Lung (tissue), 12 donors: Measurements from ENCODE around the gene FSD2. TPM values are rescaled to one million over a fixed set of nuclear protein-coding genes. Genes with fewer than 3 reads are reported as not detected.

ENCODE experiments used
- ATAC-seq: fragments of 200-7000 bp; cut with Tn5 transposase; one replicate; pipeline ENCODE4 v1.9.1; 2020; ENCODE audit warnings: moderate number of reproducible peaks; ENCODE audit not compliant: insufficient read depth, low FRiP score
- DNase-seq, 3 donors: peaks; one replicate each; pipeline ENCODE4 v3.0.0-alpha.2; 2013 to 2017
- H3K27ac ChIP-seq, 2 donors: one replicate each; pipeline ENCODE4 v1.5.1; 2013; ENCODE audit warnings: mild to moderate bottlenecking in 2 of 2, moderate library complexity in 2 of 2, control low read depth in 1 of 2, inconsistent platforms in 1 of 2, low read depth in 1 of 2, low read length in 1 of 2
- H3K27me3 ChIP-seq, 3 donors: one replicate each; pipeline ENCODE4 v1.5.1; 2013; ENCODE audit warnings: low read length in 2 of 3; ENCODE audit not compliant: control insufficient read depth in 3 of 3, insufficient read depth in 3 of 3
- H3K36me3 ChIP-seq, 4 donors: one replicate each; pipeline ENCODE4 v1.5.1; 2013; ENCODE audit warnings: low read length in 4 of 4, mild to moderate bottlenecking in 1 of 4, moderate library complexity in 1 of 4; ENCODE audit not compliant: control insufficient read depth in 4 of 4, insufficient read depth in 4 of 4
- H3K4me1 ChIP-seq, 5 donors: one replicate each; pipeline ENCODE4 v1.5.1; 2013; ENCODE audit warnings: low read length in 5 of 5, mild to moderate bottlenecking in 2 of 5, moderate library complexity in 1 of 5; ENCODE audit not compliant: control insufficient read depth in 5 of 5, insufficient read depth in 5 of 5
- H3K4me3 ChIP-seq: one replicate; pipeline ENCODE4 v1.5.1; 2013; ENCODE audit warnings: mild to moderate bottlenecking, control low read depth, moderate library complexity
- H3K9ac ChIP-seq, 2 donors: one replicate each; pipeline ENCODE4 v1.5.1; 2013; ENCODE audit warnings: low read length in 2 of 2, control low read depth in 1 of 2; ENCODE audit not compliant: insufficient read depth in 1 of 2
- H3K9me3 ChIP-seq, 4 donors: one replicate each; pipeline ENCODE4 v1.5.1; 2013; ENCODE audit warnings: low read length in 3 of 4, mild to moderate bottlenecking in 1 of 4, moderate library complexity in 1 of 4; ENCODE audit not compliant: control insufficient read depth in 4 of 4, insufficient read depth in 3 of 4
- CTCF ChIP-seq: IDR thresholded peaks from 2 replicates; pipeline ENCODE4 v1.5.1; 2012; ENCODE audit warnings: mild to moderate bottlenecking; ENCODE audit errors: control extremely low read depth, extremely low read depth
- WGBS, 2 donors: extraction: QIAGEN DNeasy Blood & Tissue Kit; methylation state at CpG; one replicate each; pipeline ENCODE4 v1.1.7; 2013; 5-methylcytosine and 5-hydroxymethylcytosine counted together
- polyA plus RNA-seq, 2 donors: library from polyadenylated mRNA; stranded (reverse); fragments of 200-250 nt; gene quantifications; one replicate each; pipeline ENCODE4 v1.2.1, GENCODE V29; 2013
- total RNA-seq, 2 donors: library from RNA; depleted of rRNA in 1 of 2; stranded (reverse); fragments of >200 nt in 1 of 2; gene quantifications; one replicate each; pipeline ENCODE4 v1.2.1, GENCODE V29; 2014 to 2021
- donor health status: control.
- donor health status: control.
- donor health status: Bipolar disorder and iron deficiency.
- donor health status: healthy.
- donor health status: DM: yes; HTN: yes; CAD: no.

FSD2 gene
- total and polyA plus RNA-seq, 4 donors, result 0.06 to 0.08 TPM; not detected in 2

- ATAC-seq (no peak), DNase-seq (no peak)
- Histone ChIP-seq H3K27me3 (no peaks in the 10 kb centered on the region), H3K4me1 (peaks cover 0 to 15% (median 6%) of the 10 kb centered on the region in 5 donors), H3K9me3 (peaks cover 0 to 3% (median 0%) of the 10 kb centered on the region in 4 donors), H3K36me3 (peaks cover 39 to 54% (median 45%) of the 10 kb centered on the region in 4 donors), H3K4me3 (no peak overlapping the region), H3K9ac (no peak overlapping the region), H3K27ac (no peak overlapping the region)
- TF ChIP-seq CTCF, result no peak
- 88 to 91% methylated on average over 4 of the region's 4 CpGs for WGBS, 2 donors
These were observed 27.5 kb upstream of the FSD2 start for GRCh38 chr15:82833362-82833682.

GRCh38 chr15:82832601-82833361 lies 26.9 kb upstream of the FSD2 start:
- Histone ChIP-seq H3K4me1 (peaks cover 0 to 15% (median 6%) of the 10 kb centered on the region in 5 donors), H3K9ac (no peak overlapping the region), H3K4me3 (no peak overlapping the region), H3K27ac (no peak overlapping the region), H3K36me3 (peaks cover 42 to 56% (median 48%) of the 10 kb centered on the region in 4 donors), H3K27me3 (no peaks in the 10 kb centered on the region), H3K9me3 (peaks cover 0 to 3% (median 0%) of the 10 kb centered on the region in 4 donors)
- DNase-seq (peak; percentile 73 to 92 (median 91)), ATAC-seq (peak; percentile 56)
- no peak for TF ChIP-seq CTCF
- WGBS, 2 donors, result 32 to 60% methylated on average over 13 of the region's 13 CpGs

- Histone ChIP-seq H3K4me3 (no peak overlapping the region), H3K27me3 (no peaks in the 10 kb centered on the region), H3K36me3 (peaks cover 43 to 55% (median 51%) of the 10 kb centered on the region in 4 donors), H3K9me3 (peaks cover 0 to 3% (median 0%) of the 10 kb centered on the region in 4 donors), H3K27ac (no peak overlapping the region), H3K9ac (no peak overlapping the region), H3K4me1 (peaks cover 0 to 15% (median 6%) of the 10 kb centered on the region in 5 donors)
- TF ChIP-seq CTCF, result no peak
- ATAC-seq (no peak), DNase-seq (no peak)
- 88% methylated on average over 5 of the region's 5 CpGs for WGBS, 2 donors
These were observed 26.2 kb upstream of the FSD2 start for GRCh38 chr15:82831894-82832600.
